IPS-18a (cell line): ENCODE results near the gene DCST1.

Experiments used
- H3K27ac ChIP-seq: one replicate; pipeline ENCODE4 v1.5.1; 2013; ENCODE audit warnings: low read length
- H3K27me3 ChIP-seq: one replicate; pipeline ENCODE4 v1.6.1; 2013; ENCODE audit warnings: mild to moderate bottlenecking, low read length; ENCODE audit not compliant: control insufficient read depth, insufficient read depth
- H3K36me3 ChIP-seq: one replicate; pipeline ENCODE4 v1.6.1; 2013; ENCODE audit warnings: low read depth, low read length; ENCODE audit not compliant: control insufficient read depth
- H3K4me1 ChIP-seq: one replicate; pipeline ENCODE4 v1.6.1; 2013; ENCODE audit warnings: low read depth, low read length; ENCODE audit not compliant: control insufficient read depth
- H3K4me3 ChIP-seq: one replicate; pipeline ENCODE4 v1.5.1; 2013; ENCODE audit warnings: low read length
- H3K9ac ChIP-seq: one replicate; pipeline ENCODE4 v1.6.1; 2013; ENCODE audit warnings: mild to moderate bottlenecking, low read length, moderate library complexity
- H3K9me3 ChIP-seq: one replicate; pipeline ENCODE4 v1.6.1; 2013; ENCODE audit warnings: low read depth, low read length; ENCODE audit not compliant: control insufficient read depth

Gene DCST1

GRCh38 chr1:155084722-155085503, 51.3 kb downstream of the DCST1 start:
- Histone ChIP-seq H3K27ac (no peak overlapping the region), H3K36me3 (no peaks in the 10 kb centered on the region), H3K27me3 (peaks cover 46% of the 10 kb centered on the region), H3K9me3 (no peaks in the 10 kb centered on the region), H3K4me3 (peak overlapping the region; percentile 92), H3K9ac (peak overlapping the region; percentile 49), H3K4me1 (peaks cover 14% of the 10 kb centered on the region)

DNA sequence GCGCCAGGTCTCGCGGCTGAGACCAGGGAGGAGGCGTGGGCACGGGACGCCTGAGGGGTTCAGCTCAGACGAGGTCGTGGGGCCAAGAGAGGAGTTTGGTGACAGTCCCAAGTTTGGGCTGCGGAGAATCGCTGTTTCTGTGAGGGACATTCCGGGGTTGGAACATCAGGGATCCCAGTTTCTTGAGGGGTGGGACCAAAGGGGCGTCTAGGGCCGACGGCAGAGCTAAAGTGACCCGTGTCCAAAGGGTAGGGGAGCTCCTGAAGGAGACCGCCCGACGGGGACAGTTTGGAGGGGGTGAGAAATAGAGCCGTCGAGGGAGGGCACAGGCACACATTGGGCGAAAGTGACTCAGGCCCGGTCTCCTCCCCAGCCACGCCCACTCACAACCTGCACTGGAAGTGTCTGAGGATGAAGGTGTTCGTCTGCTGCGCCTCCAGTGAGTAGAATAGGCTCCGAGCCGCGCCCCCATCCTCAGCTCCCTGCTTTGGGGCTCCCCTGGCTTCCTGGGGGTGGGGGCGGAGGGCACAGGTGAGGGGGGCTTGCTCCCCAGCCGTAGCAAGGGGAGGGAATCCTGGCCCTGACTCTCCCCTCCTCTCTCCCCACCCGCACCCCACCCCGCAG, 52.0 kb downstream of the DCST1 start:
- Histone ChIP-seq H3K27ac (no peak overlapping the region), H3K4me1 (peaks cover 14% of the 10 kb centered on the region), H3K9me3 (no peaks in the 10 kb centered on the region), H3K9ac (peak overlapping the region; percentile 49), H3K4me3 (peak overlapping the region; percentile 92), H3K27me3 (peaks cover 39% of the 10 kb centered on the region), H3K36me3 (no peaks in the 10 kb centered on the region)

DNA sequence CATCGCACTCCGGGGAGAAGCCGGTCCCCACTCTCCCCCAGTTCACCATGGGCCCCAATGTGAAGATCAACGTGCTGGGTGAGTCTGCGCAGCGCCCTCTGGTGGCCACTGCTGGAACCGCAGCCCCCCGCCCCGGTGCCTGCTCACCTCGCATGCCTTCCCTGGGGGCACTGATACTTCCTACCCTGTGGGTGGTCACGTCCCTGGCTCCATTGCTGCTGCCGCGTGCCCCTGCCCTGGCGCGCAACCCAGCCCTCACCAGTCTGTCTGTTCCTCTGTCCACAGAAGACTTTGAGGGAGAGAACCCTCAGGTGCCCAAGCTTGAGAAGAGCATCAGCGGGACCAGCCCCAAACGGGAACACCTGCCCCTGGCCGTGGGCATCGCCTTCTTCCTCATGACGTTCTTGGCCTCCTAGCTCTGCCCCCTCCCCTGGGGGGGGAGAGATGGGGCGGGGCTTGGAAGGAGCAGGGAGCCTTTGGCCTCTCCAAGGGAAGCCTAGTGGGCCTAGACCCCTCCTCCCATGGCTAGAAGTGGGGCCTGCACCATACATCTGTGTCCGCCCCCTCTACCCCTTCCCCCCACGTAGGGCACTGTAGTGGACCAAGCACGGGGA, 52.6 kb downstream of the DCST1 start:
- Histone ChIP-seq H3K9me3 (no peaks in the 10 kb centered on the region), H3K4me1 (peaks cover 14% of the 10 kb centered on the region), H3K36me3 (no peaks in the 10 kb centered on the region), H3K27me3 (peaks cover 33% of the 10 kb centered on the region), H3K9ac (no peak overlapping the region), H3K4me3 (no peak overlapping the region), H3K27ac (no peak overlapping the region)

- no peaks in the 10 kb centered on the region for H3K36me3 ChIP-seq
- H3K27me3 ChIP-seq, result peaks cover 30% of the 10 kb centered on the region
- no peaks in the 10 kb centered on the region for H3K9me3 ChIP-seq
- peaks cover 14% of the 10 kb centered on the region for H3K4me1 ChIP-seq
- no peak overlapping the region for H3K4me3 ChIP-seq
- H3K9ac ChIP-seq, result no peak overlapping the region
- H3K27ac ChIP-seq, result no peak overlapping the region
Measured at GRCh38 chr1:155086856-155087535, 53.4 kb downstream of the DCST1 start.

DNA sequence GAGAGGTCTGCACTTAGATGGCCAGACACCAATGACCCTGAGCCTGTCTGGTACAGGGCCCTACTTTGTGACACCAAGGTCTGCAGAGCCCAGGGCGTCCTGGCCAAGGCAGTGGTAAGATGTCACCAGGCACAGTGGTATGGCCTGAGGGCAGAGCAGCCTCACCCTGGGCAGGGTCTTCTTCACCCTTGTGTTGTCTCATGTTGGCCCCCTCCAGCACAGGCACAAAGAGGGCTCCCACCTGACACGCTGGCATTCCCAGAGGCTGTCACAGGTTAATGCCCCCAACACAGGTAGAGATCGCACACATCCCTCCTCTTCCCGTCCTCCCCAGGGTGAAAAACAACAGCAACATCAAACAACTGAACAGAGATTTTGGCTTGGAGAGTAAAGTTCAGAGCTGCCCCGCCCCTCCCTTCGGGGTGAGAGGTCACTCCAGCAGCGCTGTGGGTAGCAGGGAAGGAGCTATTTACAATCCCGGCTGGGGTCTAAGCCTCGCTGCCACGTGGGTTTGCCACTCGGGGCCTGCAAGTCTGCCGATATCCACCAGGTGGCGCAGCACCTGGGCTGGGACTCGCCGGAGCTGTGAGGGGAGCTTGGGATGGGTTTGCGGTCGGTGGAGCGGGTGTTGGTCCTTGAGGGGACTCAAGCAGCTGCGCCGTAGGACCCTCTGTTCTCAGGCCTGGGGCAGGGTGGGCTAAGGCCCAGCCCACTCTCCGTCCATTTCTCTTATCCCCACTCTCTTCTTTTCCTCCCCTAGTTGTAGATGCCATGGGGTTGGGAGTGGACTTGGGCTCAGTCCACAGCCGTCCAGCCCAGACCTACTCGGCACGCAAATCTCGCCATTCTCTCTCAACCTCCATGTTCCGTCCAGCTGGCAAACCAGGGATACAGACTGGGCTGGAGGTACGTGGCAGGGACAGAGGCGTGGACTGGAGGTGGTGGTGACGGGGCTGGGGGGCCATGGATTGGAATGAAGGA, 57.7 kb downstream of the DCST1 start:
- Histone ChIP-seq H3K9me3 (no peaks in the 10 kb centered on the region), H3K27ac (no peak overlapping the region), H3K9ac (no peak overlapping the region)

GRCh38 chr1:155092131-155092530, 58.5 kb downstream of the DCST1 start:
- Histone ChIP-seq H3K9ac (no peak overlapping the region), H3K4me3 (no peak overlapping the region), H3K27ac (no peak overlapping the region), H3K9me3 (no peaks in the 10 kb centered on the region), H3K27me3 (peaks cover 13% of the 10 kb centered on the region), H3K4me1 (no peaks in the 10 kb centered on the region), H3K36me3 (no peaks in the 10 kb centered on the region)

More for the DNA sequence above, 57.7 kb downstream of the DCST1 start:
- no peak overlapping the region for H3K4me3 ChIP-seq
- H3K36me3 ChIP-seq, result no peaks in the 10 kb centered on the region
- peaks cover 13% of the 10 kb centered on the region for H3K27me3 ChIP-seq
- H3K4me1 ChIP-seq, result no peaks in the 10 kb centered on the region

DNA sequence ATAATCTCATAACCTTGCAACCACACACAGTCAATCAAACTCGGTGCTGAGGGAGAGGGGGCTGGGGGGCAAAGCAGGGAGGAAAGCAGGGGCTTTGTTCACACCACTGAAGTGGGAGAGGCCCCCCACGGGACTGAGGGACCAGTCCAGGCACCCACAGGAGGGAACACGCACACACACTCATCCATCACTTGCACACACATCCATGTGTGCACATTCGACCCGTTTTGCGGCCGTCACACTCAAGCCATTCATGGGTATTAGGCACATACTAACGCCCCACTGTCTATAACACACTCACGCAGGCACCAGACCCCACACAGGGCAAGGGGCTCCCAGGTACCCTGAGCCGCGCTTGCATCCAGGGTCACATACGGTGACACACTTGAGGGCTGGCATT, 59.0 kb downstream of the DCST1 start:
- no peaks in the 10 kb centered on the region for H3K4me1 ChIP-seq
- no peaks in the 10 kb centered on the region for H3K36me3 ChIP-seq
- H3K27me3 ChIP-seq, result peaks cover 13% of the 10 kb centered on the region
- no peak overlapping the region for H3K4me3 ChIP-seq
- no peak overlapping the region for H3K9ac ChIP-seq
- H3K27ac ChIP-seq, result no peak overlapping the region
- H3K9me3 ChIP-seq, result no peaks in the 10 kb centered on the region

GRCh38 chr1:155093911-155094621, 60.4 kb downstream of the DCST1 start:
- H3K4me3 ChIP-seq, result no peak overlapping the region
- H3K27ac ChIP-seq, result no peak overlapping the region
- no peaks in the 10 kb centered on the region for H3K9me3 ChIP-seq
- H3K36me3 ChIP-seq, result no peaks in the 10 kb centered on the region
- peaks cover 13% of the 10 kb centered on the region for H3K27me3 ChIP-seq
- H3K9ac ChIP-seq, result no peak overlapping the region
- no peaks in the 10 kb centered on the region for H3K4me1 ChIP-seq

GRCh38 chr1:155094622-155094948, 61.0 kb downstream of the DCST1 start:
- Histone ChIP-seq H3K9me3 (no peaks in the 10 kb centered on the region), H3K27ac (no peak overlapping the region), H3K9ac (no peak overlapping the region), H3K36me3 (no peaks in the 10 kb centered on the region), H3K27me3 (peaks cover 13% of the 10 kb centered on the region), H3K4me1 (no peaks in the 10 kb centered on the region), H3K4me3 (no peak overlapping the region)

GRCh38 chr1:155099331-155099730, 65.7 kb downstream of the DCST1 start:
- Histone ChIP-seq H3K27me3 (no peaks in the 10 kb centered on the region), H3K27ac (no peak overlapping the region), H3K9me3 (no peaks in the 10 kb centered on the region), H3K4me3 (no peak overlapping the region), H3K4me1 (no peaks in the 10 kb centered on the region), H3K36me3 (no peaks in the 10 kb centered on the region), H3K9ac (no peak overlapping the region)
